Hematopoietic multipotent progenitor cell treated with erythropoietin and hydrocortisone succinate and interleukin-3 and kit ligand, for 17 days (in vitro differentiated cells): ENCODE data around the gene WNK2.

Source experiments
- DNase-seq: peaks from one replicate; pipeline ENCODE4 v3.0.0-alpha.2; 2015; ENCODE audit warnings: low spot score

WNK2 gene

DNA sequence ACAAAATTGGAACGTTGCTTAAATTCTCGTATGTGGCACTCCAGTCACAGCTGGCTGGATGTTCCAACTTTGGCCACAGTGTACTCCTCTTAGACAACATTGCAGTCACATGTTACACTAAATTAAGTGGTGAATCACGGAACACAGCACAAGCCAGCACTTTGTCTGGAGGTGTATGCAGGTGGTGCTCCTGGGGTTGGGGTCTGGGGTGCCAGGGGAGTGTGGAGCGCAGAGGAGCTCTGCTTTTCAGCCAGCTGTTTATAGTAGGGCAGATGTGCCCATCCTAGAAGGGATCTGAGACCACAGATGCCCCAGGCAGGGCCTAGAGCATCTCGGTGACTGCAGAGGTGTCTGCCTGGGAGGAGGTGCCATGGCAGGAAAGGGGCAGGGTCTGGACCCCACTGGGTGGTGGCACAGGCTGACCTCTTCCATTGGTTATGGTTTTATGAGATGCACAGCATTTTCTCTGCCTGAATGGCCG lies 82.6 kb downstream of the WNK2 start:
- no peak for DNase-seq

GRCh38 chr9:93267091-93267541 lies 83.2 kb downstream of the WNK2 start:
- no peak for DNase-seq

DNA sequence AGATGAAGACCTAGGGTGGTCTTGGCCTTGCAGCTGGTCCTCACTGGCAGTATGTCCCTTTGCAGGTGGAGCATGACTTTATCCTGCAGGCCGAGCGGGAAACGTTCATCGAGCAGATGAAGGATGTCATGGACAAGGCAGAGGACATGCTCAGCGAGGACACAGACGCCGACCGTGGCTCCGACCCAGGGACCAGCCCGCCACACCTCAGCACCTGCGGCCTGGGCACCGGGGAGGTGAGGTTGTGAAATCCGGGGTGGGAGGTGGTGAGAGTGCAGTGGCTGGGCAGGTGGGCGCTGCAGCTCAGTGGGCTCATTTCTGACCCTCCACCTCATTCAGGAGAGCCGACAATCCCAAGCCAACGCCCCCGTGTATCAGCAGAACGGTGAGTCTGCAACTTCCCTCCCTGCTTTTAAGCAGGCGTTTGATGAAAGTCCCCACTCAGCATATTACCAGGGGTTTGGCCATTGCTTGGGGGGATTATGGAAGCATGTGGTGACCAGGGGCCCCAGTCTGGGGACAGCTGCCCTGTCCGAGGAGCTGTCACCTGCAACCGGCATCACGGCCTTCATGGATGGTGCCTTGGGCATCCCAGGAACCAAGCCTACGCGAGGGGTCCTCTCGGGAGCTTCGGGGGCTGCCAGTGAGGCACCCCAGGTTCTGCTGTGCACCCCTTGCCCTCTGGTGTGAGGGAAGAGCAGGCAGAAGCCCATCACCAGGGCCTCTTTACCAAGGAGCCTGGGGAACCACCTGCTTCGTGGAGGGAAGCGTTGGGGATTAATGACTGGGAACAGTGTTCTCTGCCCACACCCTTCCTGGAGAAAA lies 84.0 kb downstream of the WNK2 start:
- no peak for DNase-seq

- DNase-seq: no peak
These were observed 84.8 kb downstream of the WNK2 start for GRCh38 chr9:93268551-93269314.

GRCh38 chr9:93270976-93271375 lies 87.0 kb downstream of the WNK2 start:
- DNase-seq: no peak

DNA sequence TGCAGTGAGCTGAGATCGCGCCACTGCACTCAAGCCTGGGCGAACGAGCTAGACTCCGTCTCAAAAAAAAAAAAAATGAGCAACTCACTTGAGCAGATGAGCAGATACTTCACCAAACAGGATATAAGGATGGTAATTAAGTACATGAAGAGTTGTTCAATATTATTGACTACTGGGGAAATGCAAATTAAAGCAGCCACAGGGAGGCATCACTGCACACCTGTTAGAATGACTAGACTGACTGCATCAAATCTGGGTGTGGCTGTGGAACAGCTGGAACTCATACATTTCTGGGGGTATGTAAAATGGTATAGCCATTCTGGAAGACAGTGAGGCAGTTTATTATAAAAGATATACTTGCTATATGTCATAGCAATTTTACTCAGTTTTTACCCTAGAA lies 93.0 kb downstream of the WNK2 start:
- DNase-seq: no peak

GRCh38 chr9:93278144-93278543 lies 94.2 kb downstream of the WNK2 start:
- DNase-seq: no peak

GRCh38 chr9:93280661-93281259 lies 96.8 kb downstream of the WNK2 start:
- DNase-seq: no peak

GRCh38 chr9:93286252-93287188 lies 102.6 kb downstream of the WNK2 start:
- DNase-seq: no peak

GRCh38 chr9:93287189-93287552 lies 103.2 kb downstream of the WNK2 start:
- DNase-seq: no peak

GRCh38 chr9:93287593-93287992 lies 103.7 kb downstream of the WNK2 start:
- DNase-seq: no peak

DNA sequence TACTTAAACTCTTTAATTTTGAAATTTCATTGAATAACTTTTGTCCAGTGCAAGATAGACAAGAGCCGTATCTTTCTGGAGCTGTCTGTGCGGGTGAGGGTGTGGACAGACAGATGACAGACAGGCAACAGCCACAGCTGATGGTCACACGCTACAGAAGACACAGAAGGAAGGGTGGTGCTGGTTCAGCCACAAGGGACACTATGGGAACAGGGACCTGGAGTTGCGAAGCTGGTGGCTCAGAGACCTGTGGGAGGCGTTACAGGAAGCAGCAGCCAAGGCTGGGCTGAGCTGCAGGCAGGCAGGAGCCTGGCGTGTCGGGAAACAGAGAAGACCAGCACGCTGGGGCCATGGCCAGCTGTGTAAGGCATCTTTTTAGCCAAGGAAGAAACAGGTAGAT lies 104.4 kb downstream of the WNK2 start:
- DNase-seq: no peak

DNA sequence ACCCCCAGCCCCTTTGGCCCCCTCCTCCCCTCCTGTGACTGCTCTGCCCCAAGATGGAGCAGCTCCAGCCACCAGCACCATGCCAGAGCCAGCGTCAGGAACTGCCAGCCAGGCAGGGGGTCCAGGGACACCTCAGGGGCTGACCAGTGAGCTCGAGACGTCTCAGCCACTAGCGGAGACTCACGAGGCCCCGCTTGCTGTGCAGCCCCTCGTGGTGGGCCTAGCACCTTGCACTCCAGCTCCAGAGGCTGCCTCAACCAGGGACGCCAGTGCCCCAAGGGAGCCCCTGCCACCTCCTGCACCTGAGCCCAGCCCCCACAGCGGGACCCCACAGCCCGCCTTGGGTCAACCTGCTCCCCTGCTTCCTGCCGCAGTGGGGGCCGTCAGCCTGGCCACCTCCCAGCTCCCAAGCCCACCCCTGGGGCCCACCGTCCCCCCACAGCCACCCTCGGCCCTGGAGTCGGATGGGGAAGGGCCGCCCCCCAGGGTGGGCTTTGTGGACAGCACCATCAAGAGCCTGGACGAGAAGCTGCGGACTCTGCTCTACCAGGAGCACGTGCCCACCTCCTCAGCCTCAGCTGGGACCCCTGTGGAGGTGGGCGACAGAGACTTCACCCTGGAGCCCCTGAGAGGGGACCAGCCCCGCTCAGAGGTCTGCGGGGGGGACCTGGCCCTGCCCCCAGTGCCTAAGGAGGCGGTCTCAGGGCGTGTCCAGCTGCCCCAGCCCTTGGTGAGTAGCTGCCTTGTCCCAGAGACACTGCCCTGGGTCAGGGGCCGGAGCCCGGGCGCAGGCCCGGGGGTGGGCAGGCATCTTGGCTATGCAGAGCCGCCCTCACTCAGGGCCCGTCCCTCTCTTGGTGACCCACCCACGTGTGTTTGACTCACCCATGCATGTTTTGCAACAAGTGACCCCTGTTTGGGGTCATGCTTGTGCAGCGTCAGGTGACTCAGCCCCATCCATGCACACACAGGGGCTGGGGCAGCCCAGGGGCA lies 105.2 kb downstream of the WNK2 start:
- no peak for DNase-seq

DNA sequence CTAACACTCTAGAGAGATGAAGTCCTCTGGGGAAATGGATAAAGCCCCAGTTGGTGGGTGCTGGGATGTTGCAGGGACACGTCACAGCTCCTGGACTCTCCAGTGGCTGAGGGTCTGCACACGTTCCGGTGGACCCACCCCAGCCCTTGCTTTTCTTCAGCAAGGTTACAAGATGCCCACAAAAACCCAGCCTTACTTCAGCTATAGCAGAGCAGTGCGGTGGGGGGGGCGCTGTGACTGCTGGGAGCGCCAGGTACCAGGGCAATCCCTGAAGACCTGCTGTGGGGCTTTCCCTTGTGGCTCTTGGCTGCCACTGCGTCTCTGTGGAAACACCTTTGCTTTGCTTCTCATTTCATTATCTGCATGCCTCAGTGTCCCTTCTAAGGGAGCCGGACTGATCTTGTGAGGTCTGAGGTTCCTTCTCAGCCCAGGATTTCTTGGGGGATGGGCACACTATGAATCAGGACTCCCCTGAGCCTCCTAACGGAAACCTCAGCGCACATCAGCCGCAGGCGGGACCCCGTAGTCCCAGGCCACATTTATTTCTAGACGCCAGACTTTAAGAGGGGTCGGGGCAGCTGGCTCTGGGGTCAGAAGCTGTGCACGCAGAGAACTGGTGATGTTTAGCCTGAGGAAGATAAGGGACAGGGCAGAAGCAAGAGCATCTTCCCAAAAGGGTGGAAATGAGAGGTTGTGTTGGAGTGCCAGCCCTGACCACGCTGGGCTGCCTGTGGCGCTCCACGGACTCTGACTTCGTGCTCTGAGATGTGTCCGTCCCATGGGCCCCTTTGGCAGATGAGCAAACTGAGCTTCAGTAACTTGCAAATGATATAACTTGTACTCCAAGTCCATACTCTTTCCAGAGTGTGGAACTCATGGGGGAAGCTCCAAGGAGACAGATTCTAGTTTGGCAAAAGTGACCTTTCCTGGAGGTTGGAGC lies 106.8 kb downstream of the WNK2 start:
- DNase-seq: no peak

DNA sequence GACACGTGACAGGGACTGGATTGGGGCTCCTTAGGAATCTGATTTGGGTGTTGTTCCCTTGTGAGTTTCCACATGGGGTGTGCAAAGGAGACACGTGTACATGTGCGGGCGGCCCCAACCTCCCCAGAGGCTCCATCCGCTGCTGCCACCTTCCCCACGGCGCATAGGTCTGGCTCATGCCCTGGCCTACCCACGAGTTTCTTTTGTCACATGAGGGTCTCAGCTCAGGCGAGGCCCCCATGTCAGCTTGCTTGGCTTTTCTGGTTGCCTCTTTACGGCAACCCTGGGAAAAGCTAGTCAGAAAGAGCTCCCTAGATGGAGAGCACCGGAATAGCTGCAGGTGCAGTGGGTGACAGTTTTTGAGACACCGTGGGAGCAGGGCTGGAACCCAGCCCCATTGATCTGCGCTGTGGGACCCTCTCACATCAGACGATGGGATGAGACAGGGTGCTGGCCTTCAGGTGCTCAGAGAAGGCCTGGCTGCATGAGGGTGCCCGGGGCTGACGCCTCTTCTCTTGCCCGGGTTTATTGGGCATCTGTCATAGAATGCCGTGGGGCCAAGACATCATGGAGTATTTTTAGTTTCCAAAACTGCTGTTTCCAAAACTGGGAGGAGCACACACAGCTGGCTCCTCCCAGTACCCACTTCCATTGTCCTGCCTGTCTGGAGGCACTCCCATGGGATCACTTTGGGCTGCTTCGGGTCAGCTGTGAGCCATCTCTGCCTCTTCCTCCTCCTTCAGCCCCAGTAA lies 107.8 kb downstream of the WNK2 start:
- no peak for DNase-seq

DNA sequence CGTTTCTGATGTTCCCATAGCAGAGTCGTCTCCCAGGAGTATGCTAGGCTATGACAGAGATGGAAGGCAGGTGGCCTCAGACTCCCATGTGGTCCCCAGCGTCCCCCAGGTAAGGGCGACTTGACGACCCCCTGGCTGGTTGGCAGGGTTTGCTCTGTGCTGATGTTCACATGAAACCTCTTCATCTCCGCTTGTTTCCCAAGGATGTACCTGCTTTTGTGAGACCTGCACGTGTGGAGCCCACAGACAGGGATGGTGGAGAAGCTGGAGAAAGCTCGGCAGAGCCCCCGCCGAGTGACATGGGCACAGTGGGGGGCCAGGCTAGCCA lies 108.3 kb downstream of the WNK2 start:
- DNase-seq: no peak

- DNase-seq: no peak
These were observed 108.9 kb downstream of the WNK2 start for GRCh38 chr9:93292664-93293328.

GRCh38 chr9:93294011-93294410 lies 110.1 kb downstream of the WNK2 start:
- no peak for DNase-seq
